Measurements from ENCODE around the gene CD6. TPM values are rescaled to one million over a fixed set of nuclear protein-coding genes. Genes with fewer than 3 reads are reported as not detected.
A peak's percentile ranks its signal among the peaks of the same experiment; 100 is the strongest.

Gene CD6
- total RNA-seq, 1 experiment from 2014 or later, result not detected

- H4K91ac ChIP-seq (ENCODE audit: insufficient read length, low read depth, low read length), result no peak overlapping the region
- Mint-ChIP-seq H3K9me3 (peaks cover 0 to 3% of the 10 kb centered on the region in 2 experiments; a peak in 1 of 5 replicates), H3K36me3 (ENCODE audit: insufficient read depth in 1 of 3, low read depth in 3 of 3) (no peaks in the 10 kb centered on the region), H3K4me1 (no peaks in the 10 kb centered on the region), H3K4me3 (no peak overlapping the region), H3K27ac (no peak overlapping the region), H3K27me3 (ENCODE audit: low read depth) (peaks cover 30% of the 10 kb centered on the region)
- no peak overlapping the region for H2BK15ac ChIP-seq (ENCODE audit: low read depth, low read length)
- TF ChIP-seq CTCF (conservative IDR thresholded peaks at IDR 0.05), result no peak
- no peaks in the 10 kb centered on the region; the same call in 1 of the 2 replicates for H3K27me3 ChIP-seq (ENCODE audit: insufficient read depth, low read length)
- no peak overlapping the region for H3K4me2 ChIP-seq (ENCODE audit: insufficient read depth, insufficient read length, low read length)
- no peak overlapping the region for H3K56ac ChIP-seq (ENCODE audit: insufficient read length, low read depth, low read length)
- no peak overlapping the region for H3K23ac ChIP-seq (ENCODE audit: insufficient read length, low read depth, low read length)
- H3K79me1 ChIP-seq (ENCODE audit: insufficient read depth, low read depth, low read length, poor library complexity, severe bottlenecking), result no peaks in the 10 kb centered on the region
- no peaks in the 10 kb centered on the region for H3K23me2 ChIP-seq (ENCODE audit: insufficient read length, low read depth, low read length, poor library complexity, severe bottlenecking)
- no peak overlapping the region for H2BK12ac ChIP-seq (ENCODE audit: insufficient read length, low read depth, low read length)
- H3K9me3 ChIP-seq (ENCODE audit: control insufficient read depth, low read depth, low read length), result no peaks in the 10 kb centered on the region
- H3K4ac ChIP-seq (ENCODE audit: low read depth, low read length), result no peak overlapping the region
- H2BK120ac ChIP-seq (ENCODE audit: low read depth, low read length, poor library complexity, severe bottlenecking), result no peak overlapping the region
- no peak overlapping the region for H3K18ac ChIP-seq (ENCODE audit: insufficient read length, low read depth, low read length)
- H2BK20ac ChIP-seq (ENCODE audit: low read depth, low read length, poor library complexity, severe bottlenecking), result no peak overlapping the region
- H4K8ac ChIP-seq (replicated peaks; ENCODE audit: insufficient read length, low read depth, low read length), result no peak overlapping the region
- H3K14ac ChIP-seq (ENCODE audit: insufficient read depth, low read length), result peak overlapping the region; percentile 65; the same call in 1 of the 2 replicates
- H2AFZ ChIP-seq (ENCODE audit: low read length), result no peak overlapping the region
- no peaks in the 10 kb centered on the region for H3K4me1 ChIP-seq (ENCODE audit: insufficient read depth, low read length)
- H3K27ac ChIP-seq (ENCODE audit: insufficient read length, low read depth, low read length), result no peak overlapping the region
- no peaks in the 10 kb centered on the region for H4K20me1 ChIP-seq (ENCODE audit: control insufficient read depth, insufficient read depth, insufficient read length)
- no peak for DNase-seq
- WGBS (ENCODE audit: extremely low coverage, insufficient read length, low lambda C conversion rate), result no CpG with 5 or more reads among the region's 2 CpGs
- H4K5ac ChIP-seq (ENCODE audit: insufficient read length, low read depth, low read length), result no peak overlapping the region
- H3K79me2 ChIP-seq (ENCODE audit: insufficient read depth, low read length), result no peaks in the 10 kb centered on the region
- H3K9ac ChIP-seq (ENCODE audit: extremely low read depth, insufficient read length, low read length), result no peak overlapping the region
- H3T11ph ChIP-seq (ENCODE audit: low read length), result no peak overlapping the region
- H2BK5ac ChIP-seq (ENCODE audit: insufficient read length, low read length), result no peak overlapping the region
- no peak overlapping the region for H2AK5ac ChIP-seq (ENCODE audit: insufficient read length, low read length)
Observed at GRCh38 chr11:61049859-61050258, 78.4 kb downstream of the CD6 start.

Measured in H9 (cell line).